ENCODE results near the gene ZMAT2. TPM values are rescaled to one million over a fixed set of nuclear protein-coding genes. Genes with fewer than 3 reads are reported as not detected.
"Not testable (repeated sequence)": the region's sequence is repeated elsewhere in the genome, so short reads cannot be mapped to it uniquely, and the experiment has no call there.

Gene ZMAT2, protein sequence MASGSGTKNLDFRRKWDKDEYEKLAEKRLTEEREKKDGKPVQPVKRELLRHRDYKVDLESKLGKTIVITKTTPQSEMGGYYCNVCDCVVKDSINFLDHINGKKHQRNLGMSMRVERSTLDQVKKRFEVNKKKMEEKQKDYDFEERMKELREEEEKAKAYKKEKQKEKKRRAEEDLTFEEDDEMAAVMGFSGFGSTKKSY
- total RNA-seq: 49.8 to 52.2 TPM (median 50.7 TPM) in 3 replicates

DNA sequence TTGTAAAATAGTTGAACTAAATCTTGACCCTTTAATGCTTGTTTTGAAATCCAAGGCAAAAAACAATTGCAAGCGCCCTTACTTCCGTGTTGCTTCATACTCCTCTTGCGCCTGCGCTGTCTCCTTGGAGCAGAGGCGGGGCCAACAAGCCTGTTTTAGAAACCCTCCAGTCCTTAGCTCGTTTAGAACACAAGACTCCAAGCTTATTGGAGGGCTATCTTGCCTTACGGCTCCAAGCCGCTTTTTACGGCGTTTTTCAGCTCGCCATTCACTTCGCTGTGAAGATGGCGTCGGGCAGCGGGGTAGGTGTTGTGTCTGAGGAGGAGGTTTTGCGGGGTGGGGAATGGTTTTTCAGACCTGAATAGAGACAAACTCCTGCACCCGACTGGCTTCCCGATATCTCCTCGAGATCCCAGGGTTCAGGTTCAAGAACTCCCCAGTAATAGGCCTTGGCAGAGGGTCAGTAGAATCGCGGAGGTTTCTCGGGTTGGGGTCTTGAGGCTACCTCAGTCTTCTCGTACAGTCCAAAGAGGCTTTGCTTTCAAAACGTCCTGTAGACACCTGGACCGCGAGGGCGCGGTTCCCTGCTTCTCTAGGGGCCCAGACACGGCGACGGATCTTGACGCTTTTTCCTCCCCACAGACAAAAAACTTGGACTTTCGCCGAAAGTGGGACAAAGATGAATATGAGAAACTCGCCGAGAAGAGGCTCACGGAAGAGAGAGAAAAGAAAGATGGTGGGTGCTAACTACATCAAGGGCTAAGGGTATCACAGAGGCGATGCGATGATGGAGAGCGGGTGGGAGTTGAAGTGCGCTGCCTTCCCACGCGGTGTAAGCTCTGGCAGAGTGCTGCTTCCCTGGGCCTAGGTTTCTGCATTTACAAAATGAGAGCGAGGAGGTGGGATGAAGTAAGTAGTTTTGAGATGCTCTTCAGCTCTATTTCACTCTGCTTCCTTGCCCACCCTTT lies at the start of gene ZMAT2:
TSS of gene ZMAT2 (plus strand) at position 271 of the 968 bp plus-strand sequence. CDS start at position 285, 14 bp downstream.
- H3K36me3 Mint-ChIP-seq: peaks cover 50% of the 10 kb centered on the region
- no peaks in the 10 kb centered on the region for H3K9me3 Mint-ChIP-seq

DNA sequence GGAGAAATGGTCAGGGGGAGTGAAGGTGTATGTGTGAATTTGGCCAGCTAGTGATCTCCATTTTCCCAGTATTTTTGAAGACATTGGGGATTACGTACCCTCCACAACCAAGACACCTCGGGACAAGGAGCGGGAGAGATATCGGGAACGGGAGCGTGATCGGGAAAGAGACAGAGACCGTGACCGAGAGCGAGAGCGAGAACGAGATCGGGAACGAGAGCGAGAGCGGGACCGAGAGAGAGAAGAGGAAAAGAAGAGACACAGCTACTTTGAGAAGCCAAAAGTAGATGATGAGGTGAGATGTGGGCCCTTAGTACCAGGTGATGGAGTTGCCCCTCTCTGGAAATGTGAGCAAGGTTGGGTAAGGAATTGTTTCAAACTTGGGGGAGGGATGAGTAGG lies 41.4 kb upstream of the ZMAT2 start:
- Mint-ChIP-seq H3K4me1 (no peaks in the 10 kb centered on the region), H3K4me3 (no peak overlapping the region), H3K27ac (no peak overlapping the region), H3K9me3 (no peaks in the 10 kb centered on the region), H3K36me3 (peaks cover 62% of the 10 kb centered on the region), H3K27me3 (ENCODE audit: low read depth) (no peaks in the 10 kb centered on the region)
- TF ChIP-seq, protein P1, sequence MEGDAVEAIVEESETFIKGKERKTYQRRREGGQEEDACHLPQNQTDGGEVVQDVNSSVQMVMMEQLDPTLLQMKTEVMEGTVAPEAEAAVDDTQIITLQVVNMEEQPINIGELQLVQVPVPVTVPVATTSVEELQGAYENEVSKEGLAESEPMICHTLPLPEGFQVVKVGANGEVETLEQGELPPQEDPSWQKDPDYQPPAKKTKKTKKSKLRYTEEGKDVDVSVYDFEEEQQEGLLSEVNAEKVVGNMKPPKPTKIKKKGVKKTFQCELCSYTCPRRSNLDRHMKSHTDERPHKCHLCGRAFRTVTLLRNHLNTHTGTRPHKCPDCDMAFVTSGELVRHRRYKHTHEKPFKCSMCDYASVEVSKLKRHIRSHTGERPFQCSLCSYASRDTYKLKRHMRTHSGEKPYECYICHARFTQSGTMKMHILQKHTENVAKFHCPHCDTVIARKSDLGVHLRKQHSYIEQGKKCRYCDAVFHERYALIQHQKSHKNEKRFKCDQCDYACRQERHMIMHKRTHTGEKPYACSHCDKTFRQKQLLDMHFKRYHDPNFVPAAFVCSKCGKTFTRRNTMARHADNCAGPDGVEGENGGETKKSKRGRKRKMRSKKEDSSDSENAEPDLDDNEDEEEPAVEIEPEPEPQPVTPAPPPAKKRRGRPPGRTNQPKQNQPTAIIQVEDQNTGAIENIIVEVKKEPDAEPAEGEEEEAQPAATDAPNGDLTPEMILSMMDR (IDR thresholded peaks at IDR 0.05; ENCODE audit: unreplicated experiment): no peak
- no peak for DNase-seq (ENCODE audit: low spot score in 2 of 2, unreplicated experiment in 2 of 2)

More for the DNA sequence above, at the start of gene ZMAT2:
- TF ChIP-seq, protein P1 (IDR thresholded peaks at IDR 0.05; ENCODE audit: unreplicated experiment): no peak
- H3K27me3 Mint-ChIP-seq (ENCODE audit: low read depth): no peaks in the 10 kb centered on the region
- peak; percentile 82 to 87 for DNase-seq (ENCODE audit: low spot score in 2 of 2, unreplicated experiment in 2 of 2)
- peak within 1 kb of the TSS; percentile 93 for H3K27ac Mint-ChIP-seq
- H3K4me1 Mint-ChIP-seq: peaks cover 22% of the 10 kb centered on the region
- peak within 1 kb of the TSS; percentile 98 for H3K4me3 Mint-ChIP-seq

DNA sequence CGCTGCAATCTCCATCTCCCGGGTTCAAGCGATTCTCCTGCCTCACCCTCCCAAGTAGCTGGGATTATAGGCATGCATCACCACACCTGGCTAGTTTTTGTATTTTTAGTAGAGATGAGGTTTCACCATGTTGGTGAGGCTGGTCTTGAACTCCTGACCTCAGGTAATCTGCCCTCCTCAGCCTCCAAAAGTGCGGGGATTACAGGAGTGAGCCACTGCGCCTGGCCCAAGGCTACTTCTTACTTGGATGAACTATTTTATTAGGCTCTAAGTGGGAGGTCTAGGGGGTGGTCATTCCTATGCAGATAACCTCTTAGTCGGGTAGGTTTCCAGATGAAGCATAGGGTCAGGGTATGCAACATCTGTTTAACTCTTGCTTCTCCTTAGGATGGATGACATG lies 39.9 kb upstream of the ZMAT2 start:
- H3K36me3 Mint-ChIP-seq: peaks cover 48% of the 10 kb centered on the region
- H3K4me1 Mint-ChIP-seq: not testable (repeated sequence)

DNA sequence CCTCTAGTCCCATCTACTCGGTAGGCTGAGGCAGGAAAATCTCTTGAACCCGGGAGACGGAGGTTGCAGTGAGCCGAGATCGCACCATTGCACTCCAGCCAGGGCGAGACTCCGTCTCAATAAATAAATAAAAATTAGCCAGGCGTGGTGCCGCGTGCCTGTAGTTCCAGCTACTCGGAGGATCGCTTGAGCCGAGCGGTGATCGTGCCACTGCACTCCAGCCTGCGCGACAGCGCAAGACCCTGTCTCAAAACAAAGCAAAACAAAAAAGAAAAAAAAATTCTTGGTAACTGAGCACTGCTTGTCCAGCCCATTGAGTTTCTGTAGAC lies 36.3 kb upstream of the ZMAT2 start:
- Mint-ChIP-seq H3K27ac (peak overlapping the region; percentile 97), H3K4me1 (peaks cover 16% of the 10 kb centered on the region), H3K36me3 (peaks cover 42% of the 10 kb centered on the region), H3K4me3 (peak overlapping the region; percentile 99), H3K9me3 (no peaks in the 10 kb centered on the region), H3K27me3 (ENCODE audit: low read depth) (no peaks in the 10 kb centered on the region)
- DNase-seq (ENCODE audit: low spot score in 2 of 2, unreplicated experiment in 2 of 2): no peak
- TF ChIP-seq, protein P1 (IDR thresholded peaks at IDR 0.05; ENCODE audit: unreplicated experiment): no peak

More for the DNA sequence above, 39.9 kb upstream of the ZMAT2 start:
- not testable (repeated sequence) for H3K27ac Mint-ChIP-seq; H3K27me3 Mint-ChIP-seq (ENCODE audit: low read depth); DNase-seq (ENCODE audit: low spot score in 2 of 2, unreplicated experiment in 2 of 2); H3K9me3 Mint-ChIP-seq; H3K4me3 Mint-ChIP-seq

DNA sequence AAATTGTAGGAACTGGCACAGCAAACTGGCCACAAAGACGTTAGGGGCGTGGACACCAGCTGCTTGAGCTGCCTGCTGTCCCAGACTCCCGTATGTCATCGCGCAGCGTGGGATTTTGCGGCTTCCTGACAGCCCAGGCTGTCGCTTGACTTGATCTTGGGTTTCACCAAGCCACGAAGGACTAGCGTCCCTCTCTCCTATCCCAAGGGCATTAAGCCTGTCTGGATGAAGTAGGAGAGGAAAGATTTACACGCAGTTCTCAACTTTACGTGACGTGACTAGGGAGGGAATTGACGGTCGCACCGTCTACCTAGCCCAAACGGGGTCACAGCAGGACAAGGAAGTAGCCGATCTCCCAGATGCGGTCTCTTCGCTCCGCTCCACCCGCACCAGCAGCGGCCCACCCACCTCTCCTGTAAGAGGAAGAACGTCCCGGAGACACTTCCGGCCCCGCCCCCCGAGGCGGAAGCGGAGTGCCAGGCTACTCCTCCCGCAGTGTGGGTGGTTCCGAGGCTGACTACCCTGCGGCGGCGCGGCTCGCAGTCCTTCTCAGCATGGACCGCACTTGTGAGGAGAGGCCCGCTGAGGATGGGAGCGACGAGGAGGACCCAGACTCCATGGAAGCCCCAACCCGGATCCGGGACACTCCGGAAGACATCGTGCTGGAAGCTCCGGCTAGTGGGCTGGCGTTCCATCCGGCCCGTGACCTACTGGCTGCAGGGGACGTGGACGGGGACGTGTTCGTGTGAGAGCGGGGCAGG lies 35.7 kb upstream of the ZMAT2 start, which contains the start of gene WDR55:
TSS of gene WDR55 (plus strand) at position 546 of the 761 bp plus-strand sequence. CDS start at position 555, 9 bp downstream.
- DNase-seq (ENCODE audit: low spot score in 2 of 2, unreplicated experiment in 2 of 2): peak; percentile 88 to 94
- H3K9me3 Mint-ChIP-seq: no peaks in the 10 kb centered on the region
- peak within 1 kb of the TSS; percentile 99 for H3K4me3 Mint-ChIP-seq
- peaks cover 41% of the 10 kb centered on the region for H3K36me3 Mint-ChIP-seq
- H3K27ac Mint-ChIP-seq: peak within 1 kb of the TSS; percentile 97
- H3K4me1 Mint-ChIP-seq: peaks cover 16% of the 10 kb centered on the region
- H3K27me3 Mint-ChIP-seq (ENCODE audit: low read depth): no peaks in the 10 kb centered on the region
- TF ChIP-seq, protein P1 (IDR thresholded peaks at IDR 0.05; ENCODE audit: unreplicated experiment): no peak

DNA sequence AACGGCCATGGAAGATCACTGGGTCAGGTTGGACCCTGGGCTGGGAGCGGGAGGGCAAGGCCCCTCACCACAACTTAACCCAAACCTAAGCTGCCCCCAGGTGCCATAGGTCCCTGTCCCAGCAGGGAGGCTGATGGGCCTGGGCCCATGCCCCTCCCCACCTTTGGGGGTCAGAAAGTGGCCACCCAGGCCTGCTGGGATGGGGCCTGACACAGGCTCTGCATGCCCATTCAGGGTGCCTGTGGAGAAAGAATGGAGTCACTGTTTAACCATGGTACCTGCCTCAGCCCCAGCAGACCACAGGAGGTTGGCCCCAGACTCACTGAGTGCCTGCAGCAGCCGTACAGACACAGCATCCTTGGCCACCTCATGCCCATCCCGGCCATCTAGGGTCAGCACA lies 29.2 kb upstream of the ZMAT2 start:
- H3K9me3 Mint-ChIP-seq; H3K4me3 Mint-ChIP-seq; H3K27me3 Mint-ChIP-seq (ENCODE audit: low read depth); DNase-seq (ENCODE audit: low spot score in 2 of 2, unreplicated experiment in 2 of 2); H3K27ac Mint-ChIP-seq; H3K4me1 Mint-ChIP-seq: not testable (repeated sequence)
- H3K36me3 Mint-ChIP-seq: peaks cover 35% of the 10 kb centered on the region
